Type B pancreatic cell (in vitro differentiated cells): ENCODE measurements around the gene COL23A1. TPM values are rescaled to one million over a fixed set of nuclear protein-coding genes. Genes with fewer than 3 reads are reported as not detected.

Experiments
- DNase-seq: peaks from one replicate; pipeline ENCODE4 v3.0.0; 2021; ENCODE audit warnings: mixed read lengths; ENCODE audit not compliant: unreplicated experiment; ENCODE audit errors: extremely low spot score
- H3K27ac Mint-ChIP-seq: 2 replicates; pipeline ENCODE4 v1.8.0; 2021; ENCODE audit warnings: mild to moderate bottlenecking, mixed read lengths
- H3K27me3 Mint-ChIP-seq: 2 replicates; pipeline ENCODE4 v1.8.0; 2021; ENCODE audit warnings: mixed read lengths
- H3K36me3 Mint-ChIP-seq: 2 replicates; pipeline ENCODE4 v1.8.0; 2021; ENCODE audit warnings: mixed read lengths
- H3K4me1 Mint-ChIP-seq: one replicate; pipeline ENCODE4 v1.8.0; 2021; ENCODE audit warnings: mixed read lengths; ENCODE audit not compliant: unreplicated experiment
- H3K4me3 Mint-ChIP-seq: 2 replicates; pipeline ENCODE4 v1.8.0; 2021; ENCODE audit warnings: mild to moderate bottlenecking, mixed read lengths
- H3K9me3 Mint-ChIP-seq: 2 replicates; pipeline ENCODE4 v1.8.0; 2021; ENCODE audit warnings: mixed read lengths
- total RNA-seq: library from RNA; stranded (reverse); gene quantifications from 2 replicates; pipeline ENCODE4 v1.2.1, GENCODE V29; 2021; ENCODE audit warnings: low replicate concordance
- TF ChIP-seq, protein P1 (sequence below): fragments of 200-600 bp; sonication (generic); conservative IDR thresholded peaks from 2 replicates; pipeline ENCODE4 v1.5.0; 2021; ENCODE audit warnings: antibody characterized with exemption, mild to moderate bottlenecking

COL23A1 gene
- total RNA-seq, 1 donor from 2014 or later, result 15.5 TPM

DNA sequence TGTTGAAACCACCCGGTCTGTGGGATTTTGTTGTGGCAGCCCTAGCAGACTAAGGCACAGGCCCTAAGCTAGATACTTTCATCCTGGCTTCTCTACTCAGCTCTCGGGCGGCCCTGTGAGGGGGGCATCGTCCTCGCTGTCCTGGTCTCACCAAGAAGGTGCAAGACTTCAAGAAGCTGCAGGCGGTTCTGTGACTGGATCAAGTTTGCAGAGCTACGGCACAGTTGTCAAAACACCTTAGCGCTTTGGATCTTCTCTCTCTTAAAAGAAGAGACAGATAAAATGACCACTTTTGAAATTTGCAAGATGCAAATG lies 238.2 kb downstream of the COL23A1 start:
- peaks cover 10% of the 10 kb centered on the region for H3K27me3 Mint-ChIP-seq
- no peak overlapping the region for H3K4me3 Mint-ChIP-seq
- H3K27ac Mint-ChIP-seq, result no peak overlapping the region
- peaks cover 61% of the 10 kb centered on the region for H3K4me1 Mint-ChIP-seq
- DNase-seq, result no peak
- TF ChIP-seq, protein P1, sequence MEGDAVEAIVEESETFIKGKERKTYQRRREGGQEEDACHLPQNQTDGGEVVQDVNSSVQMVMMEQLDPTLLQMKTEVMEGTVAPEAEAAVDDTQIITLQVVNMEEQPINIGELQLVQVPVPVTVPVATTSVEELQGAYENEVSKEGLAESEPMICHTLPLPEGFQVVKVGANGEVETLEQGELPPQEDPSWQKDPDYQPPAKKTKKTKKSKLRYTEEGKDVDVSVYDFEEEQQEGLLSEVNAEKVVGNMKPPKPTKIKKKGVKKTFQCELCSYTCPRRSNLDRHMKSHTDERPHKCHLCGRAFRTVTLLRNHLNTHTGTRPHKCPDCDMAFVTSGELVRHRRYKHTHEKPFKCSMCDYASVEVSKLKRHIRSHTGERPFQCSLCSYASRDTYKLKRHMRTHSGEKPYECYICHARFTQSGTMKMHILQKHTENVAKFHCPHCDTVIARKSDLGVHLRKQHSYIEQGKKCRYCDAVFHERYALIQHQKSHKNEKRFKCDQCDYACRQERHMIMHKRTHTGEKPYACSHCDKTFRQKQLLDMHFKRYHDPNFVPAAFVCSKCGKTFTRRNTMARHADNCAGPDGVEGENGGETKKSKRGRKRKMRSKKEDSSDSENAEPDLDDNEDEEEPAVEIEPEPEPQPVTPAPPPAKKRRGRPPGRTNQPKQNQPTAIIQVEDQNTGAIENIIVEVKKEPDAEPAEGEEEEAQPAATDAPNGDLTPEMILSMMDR, result no peak
- no peaks in the 10 kb centered on the region for H3K9me3 Mint-ChIP-seq
- H3K36me3 Mint-ChIP-seq, result no peaks in the 10 kb centered on the region

DNA sequence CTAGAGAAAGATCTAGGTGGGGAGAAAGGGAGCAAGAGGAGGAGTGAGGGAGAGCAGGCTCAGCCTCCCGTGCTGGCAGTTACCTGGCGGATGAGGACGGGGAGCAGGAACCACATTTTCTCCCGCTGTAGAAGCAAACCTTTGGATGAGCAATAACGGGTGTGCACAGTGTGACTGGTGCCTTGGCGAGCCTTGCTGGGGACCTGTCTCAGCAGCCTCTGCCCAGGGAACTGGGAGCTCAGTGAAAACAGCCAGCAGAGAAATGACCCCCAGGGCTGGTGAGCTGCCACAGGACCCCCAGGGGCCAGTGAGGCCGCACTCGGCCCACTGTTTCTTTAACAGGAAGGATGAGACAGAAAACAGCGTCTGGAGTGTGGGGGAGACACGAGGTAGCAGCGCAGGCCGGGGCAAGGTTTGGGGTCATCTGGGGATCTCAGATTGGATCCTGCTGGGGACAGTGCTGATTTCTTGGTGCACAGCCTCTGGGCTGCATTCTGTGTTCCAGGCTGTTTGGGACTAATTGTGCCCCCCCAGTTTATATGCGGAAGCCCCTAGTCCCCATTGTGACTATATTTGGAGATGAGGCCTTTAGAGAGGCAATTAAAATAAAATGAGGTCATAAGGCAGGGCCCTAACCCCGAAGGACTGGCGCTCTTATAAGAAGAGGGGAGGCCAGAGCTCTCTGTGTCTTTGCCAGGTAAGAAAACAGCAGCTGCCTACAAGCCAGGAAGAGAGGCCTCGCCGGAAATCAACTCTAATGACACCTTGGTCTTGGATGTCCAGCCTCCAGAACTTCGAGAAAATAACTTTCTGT lies 238.8 kb downstream of the COL23A1 start:
- TF ChIP-seq, protein P1, result no peak
- Mint-ChIP-seq H3K27me3 (peaks cover 10% of the 10 kb centered on the region), H3K4me3 (peak overlapping the region; percentile 30), H3K9me3 (no peaks in the 10 kb centered on the region), H3K36me3 (no peaks in the 10 kb centered on the region), H3K27ac (no peak overlapping the region), H3K4me1 (peaks cover 61% of the 10 kb centered on the region)
- DNase-seq, result no peak

DNA sequence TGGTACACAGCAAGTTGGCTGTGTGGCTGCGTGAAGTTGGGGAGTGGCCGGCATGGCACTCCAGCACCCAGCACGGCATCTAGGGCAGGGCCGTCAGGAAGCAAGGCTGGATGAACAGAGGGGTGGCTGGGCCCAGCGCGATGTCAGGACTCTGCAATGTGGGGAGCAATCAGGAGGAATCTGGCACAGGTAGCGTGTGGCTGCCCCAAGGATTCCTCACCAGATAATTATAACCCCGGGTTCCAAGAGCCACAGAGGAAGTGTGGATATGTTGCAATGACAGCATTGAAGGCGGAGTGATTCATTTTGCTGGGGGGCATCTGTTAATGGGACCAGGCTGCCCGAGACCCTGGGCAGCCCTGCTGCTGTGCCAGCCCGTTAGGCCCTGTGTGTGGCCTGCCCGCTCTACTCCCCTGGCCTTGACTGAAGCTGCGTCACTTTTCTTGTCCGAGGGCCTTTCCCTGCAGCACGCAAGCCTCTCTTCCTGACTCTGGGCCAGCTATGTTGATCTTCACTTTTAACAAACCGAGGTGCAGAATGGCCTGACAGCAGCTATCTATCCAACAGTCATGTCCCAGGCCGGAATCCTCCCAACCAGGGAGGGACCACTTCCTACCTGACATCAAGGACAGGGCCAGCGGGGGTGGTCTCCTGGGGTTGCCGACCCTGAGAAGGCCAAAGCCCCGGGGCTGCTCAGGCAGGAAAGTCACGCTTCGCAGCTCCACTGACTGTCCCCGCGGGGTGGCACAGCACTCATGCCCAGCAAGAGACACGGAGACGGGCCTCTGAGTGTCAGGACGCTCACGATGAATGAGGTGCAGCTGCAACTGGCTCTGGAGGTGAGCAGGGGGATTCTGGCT lies 239.6 kb downstream of the COL23A1 start:
- TF ChIP-seq, protein P1, result no peak
- no peak for DNase-seq
- Mint-ChIP-seq H3K4me3 (peak overlapping the region; percentile 30), H3K4me1 (peaks cover 53% of the 10 kb centered on the region), H3K9me3 (no peaks in the 10 kb centered on the region), H3K27me3 (peaks cover 10% of the 10 kb centered on the region), H3K27ac (peak overlapping the region; percentile 63), H3K36me3 (no peaks in the 10 kb centered on the region)

DNA sequence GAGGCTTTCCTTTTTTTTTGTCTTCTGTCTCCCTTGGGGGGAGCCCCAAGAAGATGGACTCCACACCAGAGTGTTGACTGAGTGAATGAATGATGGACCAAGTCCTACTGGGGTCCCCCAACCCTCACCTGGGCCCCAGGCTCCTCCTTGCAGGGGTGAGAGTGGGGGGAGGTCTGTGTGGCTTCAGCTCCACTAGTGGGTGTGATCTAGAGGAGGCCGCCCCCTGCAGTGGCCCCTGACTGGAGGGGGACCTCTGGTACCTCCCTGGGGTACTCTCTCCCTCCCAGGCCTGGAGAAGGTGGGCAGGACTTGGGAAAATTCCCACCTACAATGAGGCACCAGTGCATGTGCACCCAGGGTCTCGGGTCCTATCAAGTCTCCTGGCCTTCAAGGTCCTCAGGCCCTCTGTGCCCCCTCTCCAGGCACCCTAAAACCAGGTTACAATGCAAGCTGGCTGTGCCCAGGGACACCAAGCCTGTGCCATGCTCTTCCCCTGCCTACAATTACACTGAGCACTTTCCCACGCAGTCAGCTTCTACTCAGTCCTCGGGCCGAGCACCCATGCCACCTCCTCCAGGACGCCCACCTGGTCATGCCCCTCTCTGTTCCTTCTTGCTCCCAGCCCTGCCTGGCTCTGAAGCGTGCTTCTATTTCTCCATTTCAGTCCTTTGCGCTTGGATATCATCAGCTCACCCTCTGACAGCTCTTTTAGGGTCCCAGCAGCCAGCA lies 240.4 kb downstream of the COL23A1 start:
- DNase-seq, result no peak
- H3K27me3 Mint-ChIP-seq, result peaks cover 10% of the 10 kb centered on the region
- TF ChIP-seq, protein P1, result no peak
- H3K9me3 Mint-ChIP-seq, result no peaks in the 10 kb centered on the region
- H3K4me3 Mint-ChIP-seq, result peak overlapping the region; percentile 29
- H3K27ac Mint-ChIP-seq, result peak overlapping the region; percentile 63
- peaks cover 57% of the 10 kb centered on the region for H3K4me1 Mint-ChIP-seq
- no peaks in the 10 kb centered on the region for H3K36me3 Mint-ChIP-seq

DNA sequence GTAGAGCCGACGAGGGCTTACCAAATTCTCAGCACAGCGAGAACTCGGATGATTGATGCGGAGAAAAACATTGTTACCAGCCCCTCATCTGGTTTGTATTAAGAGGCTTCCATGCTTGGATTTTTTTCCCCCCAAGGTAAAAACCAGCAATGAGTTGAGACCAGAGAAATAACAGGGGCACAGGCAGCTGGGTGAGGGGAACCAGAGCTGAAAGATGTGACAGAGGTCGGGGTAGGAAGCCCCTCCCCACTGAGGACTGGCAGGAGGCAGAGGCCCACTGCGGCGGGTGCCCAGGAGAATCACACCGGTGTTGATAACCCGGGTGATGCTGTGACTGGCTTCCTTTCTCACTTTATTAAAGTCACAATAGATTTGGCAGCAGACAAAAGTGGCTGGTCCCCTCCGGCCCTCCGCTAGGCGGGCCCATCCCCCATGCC lies 241.1 kb downstream of the COL23A1 start:
- TF ChIP-seq, protein P1, result no peak
- H3K27ac Mint-ChIP-seq, result peak overlapping the region; percentile 71
- DNase-seq, result no peak
- H3K4me3 Mint-ChIP-seq, result peak overlapping the region; percentile 78
- peaks cover 58% of the 10 kb centered on the region for H3K4me1 Mint-ChIP-seq
- no peaks in the 10 kb centered on the region for H3K9me3 Mint-ChIP-seq
- H3K36me3 Mint-ChIP-seq, result no peaks in the 10 kb centered on the region
- peaks cover 10% of the 10 kb centered on the region for H3K27me3 Mint-ChIP-seq
